Smooth muscle cell (in vitro differentiated cells): ENCODE data around the gene COL23A1. TPM values are rescaled to one million over a fixed set of nuclear protein-coding genes. Genes with fewer than 3 reads are reported as not detected.

ENCODE experiments used
- DNase-seq: peaks from one replicate; lab custom pipeline; 2025; ENCODE audit not compliant: unreplicated experiment; lab: John Stamatoyannopoulos, UW
- H2AFZ ChIP-seq: fragments of 200-600 bp; sonication (generic); 2 replicates; pipeline ENCODE4 v1.6.0; 2016; ENCODE audit warnings: antibody characterized with exemption, low read depth, mild to moderate bottlenecking
- H3F3A ChIP-seq: fragments of 200-600 bp; sonication (generic); 2 replicates; pipeline ENCODE4 v1.6.0; 2017; ENCODE audit warnings: antibody characterized with exemption, low read depth
- H3K27ac ChIP-seq: fragments of 200-600 bp; sonication (generic); 2 replicates; pipeline ENCODE4 v1.5.1; 2016; ENCODE audit warnings: low read depth, mild to moderate bottlenecking
- H3K27me3 ChIP-seq: fragments of 200-600 bp; sonication (generic); 2 replicates; pipeline ENCODE4 v1.6.1; 2016; ENCODE audit warnings: low read depth, mild to moderate bottlenecking
- H3K36me3 ChIP-seq: fragments of 200-600 bp; sonication (generic); 2 replicates; pipeline ENCODE4 v1.5.1; 2016; ENCODE audit warnings: low read depth
- H3K4me1 ChIP-seq: fragments of 200-600 bp; sonication (generic); 2 replicates; pipeline ENCODE4 v1.5.1; 2016; ENCODE audit warnings: low read depth
- H3K4me2 ChIP-seq: fragments of 200-600 bp; sonication (generic); 2 replicates; pipeline ENCODE4 v1.6.0; 2016; ENCODE audit warnings: mild to moderate bottlenecking
- H3K4me3 ChIP-seq: fragments of 200-600 bp; sonication (generic); 2 replicates; pipeline ENCODE4 v1.5.1; 2016; ENCODE audit warnings: mild to moderate bottlenecking
- H3K79me2 ChIP-seq: fragments of 200-600 bp; sonication (generic); 2 replicates; pipeline ENCODE4 v1.6.0; 2016; ENCODE audit warnings: low read depth, mild to moderate bottlenecking
- H3K9ac ChIP-seq: fragments of 200-600 bp; sonication (generic); 2 replicates; pipeline ENCODE4 v1.6.0; 2016; ENCODE audit warnings: low read depth
- H3K9me3 ChIP-seq: fragments of 200-600 bp; sonication (generic); replicated peaks from 2 replicates; pipeline ENCODE4 v1.5.1; 2016; ENCODE audit warnings: low read depth
- H4K20me1 ChIP-seq: fragments of 200-600 bp; sonication (generic); 2 replicates; pipeline ENCODE4 v1.6.0; 2016; ENCODE audit warnings: low read depth
- CTCF ChIP-seq: fragments of 200-600 bp; sonication (generic); IDR thresholded peaks from 2 replicates; pipeline ENCODE4 v1.5.1; 2017; ENCODE audit warnings: borderline replicate concordance, mild to moderate bottlenecking, antibody characterized with exemption; ENCODE audit not compliant: insufficient read depth, poor library complexity, severe bottlenecking
- WGBS: methylation state at CpG from one replicate; pipeline ENCODE4 v1.1.7; 2016; ENCODE audit warnings: low lambda C conversion rate; 5-methylcytosine and 5-hydroxymethylcytosine counted together
- polyA plus RNA-seq: library from polyadenylated mRNA; unstranded; fragments of >200 nt; fragmentation: Nextera tagmentation; extraction: Ambion mirVana; gene quantifications from 2 replicates; pipeline ENCODE4 v1.2.1, GENCODE V29; 2016
- total RNA-seq: library from RNA; depleted of rRNA; stranded (reverse); fragments of >200 nt; gene quantifications from 2 replicates; pipeline ENCODE4 v1.2.3, GENCODE V29; 2014

COL23A1 gene
- total and polyA plus RNA-seq, 2 experiments from 2014 or later, result 5.3 to 27.4 TPM

GRCh38 chr5:178343306-178343705 lies 246.9 kb downstream of the COL23A1 start:
- WGBS, result 85% methylated on average over 6 of the region's 6 CpGs
- no peak overlapping the region for H3K4me2 ChIP-seq
- no peaks in the 10 kb centered on the region for H3K9me3 ChIP-seq
- no peak for TF ChIP-seq CTCF
- H2AFZ ChIP-seq, result no peak overlapping the region
- DNase-seq, result no peak
- no peak overlapping the region for H3K4me3 ChIP-seq
- H3F3A ChIP-seq, result no peaks in the 10 kb centered on the region
- H3K36me3 ChIP-seq, result no peaks in the 10 kb centered on the region
- H3K4me1 ChIP-seq, result no peaks in the 10 kb centered on the region
- H3K27ac ChIP-seq, result no peak overlapping the region
- H3K9ac ChIP-seq, result no peak overlapping the region
- no peaks in the 10 kb centered on the region for H4K20me1 ChIP-seq
- H3K27me3 ChIP-seq, result no peaks in the 10 kb centered on the region
- no peaks in the 10 kb centered on the region for H3K79me2 ChIP-seq

- Histone ChIP-seq H3F3A (no peaks in the 10 kb centered on the region), H3K27ac (no peak overlapping the region), H3K9ac (no peak overlapping the region), H3K36me3 (no peaks in the 10 kb centered on the region), H2AFZ (no peak overlapping the region), H3K4me3 (no peak overlapping the region), H3K9me3 (no peaks in the 10 kb centered on the region), H3K4me1 (no peaks in the 10 kb centered on the region), H3K79me2 (no peaks in the 10 kb centered on the region), H3K4me2 (no peak overlapping the region), H3K27me3 (no peaks in the 10 kb centered on the region), H4K20me1 (no peaks in the 10 kb centered on the region)
- DNase-seq, result no peak
- 90% methylated on average over 10 of the region's 10 CpGs for WGBS
- TF ChIP-seq CTCF, result no peak
Measured at GRCh38 chr5:178341851-178342140, 248.4 kb downstream of the COL23A1 start.

- no peak overlapping the region for H3K4me2 ChIP-seq
- no peak overlapping the region for H3K4me3 ChIP-seq
- no peaks in the 10 kb centered on the region for H3K4me1 ChIP-seq
- no peaks in the 10 kb centered on the region for H3F3A ChIP-seq
- no peak overlapping the region for H3K27ac ChIP-seq
- no peaks in the 10 kb centered on the region for H4K20me1 ChIP-seq
- no peaks in the 10 kb centered on the region for H3K27me3 ChIP-seq
- no peak overlapping the region for H3K9ac ChIP-seq
- H2AFZ ChIP-seq, result no peak overlapping the region
- H3K79me2 ChIP-seq, result no peaks in the 10 kb centered on the region
- H3K9me3 ChIP-seq, result no peaks in the 10 kb centered on the region
- no peak for DNase-seq
- 93% methylated on average over 15 of the region's 15 CpGs for WGBS
- H3K36me3 ChIP-seq, result no peaks in the 10 kb centered on the region
- no peak for TF ChIP-seq CTCF
Measured at GRCh38 chr5:178341091-178341850, 248.9 kb downstream of the COL23A1 start.

DNA sequence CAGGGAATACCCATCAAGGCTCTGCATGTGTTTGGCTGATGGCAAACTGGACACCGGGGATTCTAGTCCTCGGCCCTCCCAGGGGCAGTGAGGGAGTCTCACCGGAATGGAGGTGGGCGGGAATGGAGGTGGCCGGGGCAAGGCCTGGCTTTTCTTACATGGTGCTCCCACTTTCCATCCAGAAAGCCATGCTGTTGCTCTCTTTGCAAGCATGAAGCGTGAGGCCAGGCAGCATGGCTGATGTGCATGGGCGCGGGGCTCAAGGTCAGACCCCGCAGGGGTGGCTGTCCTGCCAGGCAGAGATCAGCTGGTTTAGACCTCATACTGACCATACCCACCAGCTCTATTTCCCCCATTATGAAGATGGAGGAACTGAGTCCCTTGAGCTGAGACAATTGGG lies 249.6 kb downstream of the COL23A1 start:
- H4K20me1 ChIP-seq, result no peaks in the 10 kb centered on the region
- DNase-seq, result no peak
- H3K27ac ChIP-seq, result no peak overlapping the region
- no peak overlapping the region for H3K9ac ChIP-seq
- H3K4me1 ChIP-seq, result no peaks in the 10 kb centered on the region
- no peak overlapping the region for H2AFZ ChIP-seq
- H3K4me2 ChIP-seq, result no peak overlapping the region
- H3F3A ChIP-seq, result no peaks in the 10 kb centered on the region
- H3K4me3 ChIP-seq, result no peak overlapping the region
- no peaks in the 10 kb centered on the region for H3K27me3 ChIP-seq
- H3K9me3 ChIP-seq, result no peaks in the 10 kb centered on the region
- H3K36me3 ChIP-seq, result no peaks in the 10 kb centered on the region
- WGBS, result 93% methylated on average over 9 of the region's 9 CpGs
- H3K79me2 ChIP-seq, result no peaks in the 10 kb centered on the region
- no peak for TF ChIP-seq CTCF
